Thoracic aorta (tissue), 2 donors: Measurements from ENCODE around the gene ARHGAP19. TPM values are rescaled to one million over a fixed set of nuclear protein-coding genes. Genes with fewer than 3 reads are reported as not detected.

Experiments
- ATAC-seq: fragments of 150-250 bp; one replicate; pipeline ENCODE4 v1.8.0; 2017; ENCODE audit warnings: low read depth; ENCODE audit not compliant: insufficient number of reproducible peaks, low FRiP score
- DNase-seq: peaks from one replicate; pipeline ENCODE4 v3.0.0-alpha.2; 2020; ENCODE audit warnings: low spot score
- H3K27ac ChIP-seq, 2 donors: fragments of 200-600 bp; sonication (generic); 1 replicate in 1 of 2; 2 replicates in 1 of 2; pipeline ENCODE4 v1.5.1; 2016; ENCODE audit warnings: mild to moderate bottlenecking in 2 of 2, moderate library complexity in 2 of 2
- H3K27me3 ChIP-seq: fragments of 200-600 bp; sonication (generic); replicated peaks from 2 replicates; pipeline ENCODE4 v1.6.0; 2016; ENCODE audit warnings: mild to moderate bottlenecking; ENCODE audit not compliant: insufficient read depth
- H3K36me3 ChIP-seq: fragments of 200-600 bp; sonication (generic); one replicate; pipeline ENCODE4 v1.5.1; 2016
- H3K4me1 ChIP-seq, 2 donors: fragments of 200-600 bp; sonication (generic); 1 replicate in 1 of 2; 2 replicates in 1 of 2; pipeline versions ENCODE4 v1.5.1 to v1.6.0; 2016; ENCODE audit warnings: low read depth in 2 of 2, mild to moderate bottlenecking in 1 of 2; ENCODE audit not compliant: control insufficient read depth in 1 of 2
- H3K4me3 ChIP-seq: fragments of 200-600 bp; sonication (generic); 2 replicates; pipeline ENCODE4 v1.5.1; 2016; ENCODE audit warnings: mild to moderate bottlenecking
- H3K9me3 ChIP-seq: fragments of 200-600 bp; sonication (generic); 2 replicates; pipeline ENCODE4 v1.5.1; 2016
- total RNA-seq, 2 donors: library from RNA; depleted of rRNA; stranded (reverse); fragments of >200 nt; gene quantifications; one replicate each; pipeline versions ENCODE4 v1.1.0 to v1.2.3, GENCODE V29; 2016
- TF ChIP-seq, protein P1 (sequence below): fragments of 200-600 bp; sonication (generic); IDR thresholded peaks from one replicate; pipeline ENCODE4 v1.5.1; 2019; ENCODE audit warnings: antibody characterized with exemption

The ARHGAP19 gene
- total RNA-seq, 2 donors from 2014 or later: 3.5 to 27.1 TPM

DNA sequence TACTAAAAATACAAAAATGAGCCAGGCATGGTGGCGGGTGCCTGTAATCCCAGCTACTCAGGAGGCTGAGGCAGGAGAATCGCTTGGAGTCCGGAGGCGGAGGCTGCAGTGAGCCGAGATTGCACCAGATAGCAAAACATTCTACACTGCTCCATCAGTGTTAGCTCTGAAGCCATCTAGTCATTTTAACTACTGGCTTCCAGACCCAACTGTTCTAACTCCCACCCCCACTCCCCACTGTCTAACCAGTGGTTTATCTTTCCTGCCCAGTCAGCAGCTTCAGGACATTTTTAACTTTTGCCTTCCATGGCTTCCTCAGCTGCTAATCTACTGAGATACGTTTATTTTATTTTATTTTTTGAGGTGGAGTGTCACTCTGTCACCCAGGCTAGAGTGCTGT lies 20.5 kb upstream of the ARHGAP19 start:
- Histone ChIP-seq H3K9me3 (no peaks in the 10 kb centered on the region), H3K4me1 (peaks cover 0 to 8% of the 10 kb centered on the region in 2 donors), H3K27me3 (no peaks in the 10 kb centered on the region), H3K27ac (no peak overlapping the region), H3K4me3 (no peak overlapping the region), H3K36me3 (no peaks in the 10 kb centered on the region)
- DNase-seq (no peak), ATAC-seq (no peak)
- TF ChIP-seq, protein P1, sequence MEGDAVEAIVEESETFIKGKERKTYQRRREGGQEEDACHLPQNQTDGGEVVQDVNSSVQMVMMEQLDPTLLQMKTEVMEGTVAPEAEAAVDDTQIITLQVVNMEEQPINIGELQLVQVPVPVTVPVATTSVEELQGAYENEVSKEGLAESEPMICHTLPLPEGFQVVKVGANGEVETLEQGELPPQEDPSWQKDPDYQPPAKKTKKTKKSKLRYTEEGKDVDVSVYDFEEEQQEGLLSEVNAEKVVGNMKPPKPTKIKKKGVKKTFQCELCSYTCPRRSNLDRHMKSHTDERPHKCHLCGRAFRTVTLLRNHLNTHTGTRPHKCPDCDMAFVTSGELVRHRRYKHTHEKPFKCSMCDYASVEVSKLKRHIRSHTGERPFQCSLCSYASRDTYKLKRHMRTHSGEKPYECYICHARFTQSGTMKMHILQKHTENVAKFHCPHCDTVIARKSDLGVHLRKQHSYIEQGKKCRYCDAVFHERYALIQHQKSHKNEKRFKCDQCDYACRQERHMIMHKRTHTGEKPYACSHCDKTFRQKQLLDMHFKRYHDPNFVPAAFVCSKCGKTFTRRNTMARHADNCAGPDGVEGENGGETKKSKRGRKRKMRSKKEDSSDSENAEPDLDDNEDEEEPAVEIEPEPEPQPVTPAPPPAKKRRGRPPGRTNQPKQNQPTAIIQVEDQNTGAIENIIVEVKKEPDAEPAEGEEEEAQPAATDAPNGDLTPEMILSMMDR: no peak

DNA sequence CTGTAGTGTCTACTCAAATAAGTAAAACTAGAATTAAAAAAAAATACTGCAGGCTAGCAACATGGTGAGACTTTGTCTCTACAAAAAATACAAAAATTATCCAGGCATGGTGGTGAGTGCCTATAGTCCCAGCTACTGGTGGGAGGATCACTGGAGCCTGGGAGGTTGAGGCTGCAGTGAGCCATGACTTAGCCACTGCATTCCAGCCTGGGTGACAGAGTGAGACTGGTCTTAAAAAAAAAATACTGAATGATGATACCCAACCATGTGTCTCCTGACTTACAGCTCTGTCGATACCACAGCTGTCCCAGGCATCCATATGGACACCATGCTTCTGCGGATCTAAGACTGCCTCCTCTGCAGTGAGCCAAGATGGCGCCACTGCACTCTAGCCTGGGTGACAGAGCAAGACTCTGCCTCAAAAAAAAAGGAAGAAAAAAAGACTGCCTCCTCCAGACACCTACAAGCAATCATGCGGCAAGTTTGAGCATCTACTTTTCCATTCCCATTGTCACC lies 18.7 kb upstream of the ARHGAP19 start:
- no peak for DNase-seq
- no peak overlapping the region for H3K4me3 ChIP-seq
- ATAC-seq: no peak
- H3K27me3 ChIP-seq: no peaks in the 10 kb centered on the region
- no peaks in the 10 kb centered on the region for H3K9me3 ChIP-seq
- no peak overlapping the region for H3K27ac ChIP-seq
- TF ChIP-seq, protein P1: no peak
- no peaks in the 10 kb centered on the region for H3K36me3 ChIP-seq
- H3K4me1 ChIP-seq: peaks cover 0 to 13% of the 10 kb centered on the region in 2 donors

DNA sequence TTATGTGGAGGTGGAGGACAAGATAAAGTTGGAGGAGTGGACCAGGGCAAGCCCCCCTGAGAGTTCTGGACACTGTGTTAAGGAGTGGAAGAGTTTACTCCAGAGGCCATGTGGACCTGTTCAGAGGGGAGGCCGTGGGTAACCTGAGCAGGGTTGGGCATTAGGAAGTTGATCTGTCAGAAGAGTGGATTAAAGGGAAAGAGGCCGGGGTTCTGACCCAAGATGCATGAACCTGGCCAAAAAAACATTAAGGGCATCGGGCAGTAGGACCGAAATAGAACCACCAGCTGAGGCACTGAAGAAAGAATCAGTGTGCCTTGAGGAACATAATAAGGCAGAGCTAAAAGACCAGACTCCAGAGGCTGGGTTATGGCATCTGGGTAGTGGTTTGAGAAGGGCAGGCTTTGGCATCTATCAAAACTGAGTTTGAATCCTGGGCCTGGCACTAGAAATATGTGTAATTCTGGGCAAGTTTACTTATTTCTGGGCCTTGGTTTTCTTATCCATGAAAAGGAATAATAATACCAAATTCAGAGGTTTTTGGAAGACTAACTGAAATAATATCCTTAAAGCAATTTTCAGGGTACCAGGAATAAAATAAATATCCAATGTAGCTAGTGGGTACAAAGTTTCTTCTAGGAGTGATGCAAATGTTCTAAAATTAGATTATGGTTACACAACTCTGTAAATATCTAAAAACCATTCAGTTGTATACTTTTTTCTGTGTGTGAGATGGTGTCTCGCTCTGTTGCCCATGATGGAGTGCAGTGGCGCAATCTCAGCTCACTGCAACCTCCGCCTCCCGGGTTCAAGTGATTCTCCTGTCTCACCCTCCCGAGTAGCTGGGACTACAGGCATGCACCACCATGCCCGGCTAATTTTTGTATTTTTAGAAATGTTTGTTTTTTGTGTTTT lies 15.7 kb upstream of the ARHGAP19 start:
- H3K4me1 ChIP-seq: peaks cover 0 to 13% of the 10 kb centered on the region in 2 donors
- TF ChIP-seq, protein P1: no peak
- H3K4me3 ChIP-seq: no peak overlapping the region
- peak overlapping the region in 1 of 2 donors; percentile 43 for H3K27ac ChIP-seq
- ATAC-seq: no peak
- no peak for DNase-seq
- no peaks in the 10 kb centered on the region for H3K27me3 ChIP-seq
- H3K9me3 ChIP-seq: no peaks in the 10 kb centered on the region
- H3K36me3 ChIP-seq: no peaks in the 10 kb centered on the region

DNA sequence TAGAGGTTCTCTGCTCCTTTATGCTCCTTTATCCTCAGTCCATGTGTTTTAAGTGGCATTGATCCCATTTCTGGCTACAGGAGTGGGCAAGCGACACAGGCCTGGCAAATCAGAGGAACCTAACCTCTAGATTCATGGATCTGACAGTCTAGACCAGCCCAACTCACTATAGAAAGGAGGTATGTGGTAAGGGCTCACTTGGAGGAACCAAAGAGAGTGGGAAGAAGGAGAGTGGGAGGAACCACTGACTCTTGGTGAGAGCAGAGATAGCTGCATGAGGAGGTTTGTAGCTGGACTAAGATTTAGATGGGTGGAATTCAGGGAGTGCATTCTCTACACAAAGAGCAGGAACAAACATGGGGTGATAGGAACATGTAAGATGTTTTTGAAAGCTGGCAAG lies 15.0 kb upstream of the ARHGAP19 start:
- Histone ChIP-seq H3K4me1 (peaks cover 0 to 13% of the 10 kb centered on the region in 2 donors), H3K36me3 (no peaks in the 10 kb centered on the region), H3K9me3 (no peaks in the 10 kb centered on the region), H3K27ac (no peak overlapping the region), H3K4me3 (no peak overlapping the region), H3K27me3 (no peaks in the 10 kb centered on the region)
- ATAC-seq (no peak), DNase-seq (no peak)
- TF ChIP-seq, protein P1: no peak

DNA sequence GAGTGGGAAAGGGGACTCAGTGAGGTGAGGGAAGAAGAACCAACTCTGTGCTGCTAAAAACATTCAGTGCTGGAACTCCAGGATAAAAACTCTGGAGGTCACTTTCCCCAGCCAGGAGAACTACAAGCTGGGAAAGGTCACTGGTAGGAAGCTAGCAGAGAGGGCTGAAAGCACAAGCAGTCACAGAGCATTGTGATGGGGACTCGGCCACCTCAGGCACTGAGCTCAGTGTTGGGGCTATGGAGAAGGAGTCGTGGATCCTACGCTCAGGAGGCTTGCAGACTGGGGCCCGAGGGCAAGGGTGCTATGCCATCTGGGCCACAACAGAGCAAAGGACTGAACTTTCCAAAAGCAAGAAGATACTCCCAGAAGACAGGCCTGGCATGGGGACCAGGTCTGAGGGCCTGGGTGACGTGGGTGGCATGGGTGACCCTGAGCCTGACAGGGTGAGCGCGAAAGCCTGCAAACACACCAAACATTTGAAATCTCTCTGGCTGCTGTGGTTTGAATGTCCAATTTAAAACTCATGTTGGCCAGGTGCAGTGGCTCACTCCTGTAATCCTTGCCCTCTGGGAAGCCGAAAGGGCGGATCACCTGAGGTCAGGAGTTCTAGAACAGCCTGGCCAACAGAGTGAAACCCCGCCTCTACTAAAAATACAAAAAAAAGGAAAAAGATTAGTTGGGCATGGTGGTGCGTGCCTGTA lies 9.8 kb upstream of the ARHGAP19 start:
- H3K27ac ChIP-seq: no peak overlapping the region
- no peak overlapping the region for H3K4me3 ChIP-seq
- no peaks in the 10 kb centered on the region for H3K36me3 ChIP-seq
- no peaks in the 10 kb centered on the region for H3K4me1 ChIP-seq
- H3K27me3 ChIP-seq: no peaks in the 10 kb centered on the region
- H3K9me3 ChIP-seq: no peaks in the 10 kb centered on the region
- DNase-seq (no peak), ATAC-seq (no peak)
- TF ChIP-seq, protein P1: no peak
